ENCODE data around the gene ROR1. TPM values are rescaled to one million over a fixed set of nuclear protein-coding genes. Genes with fewer than 3 reads are reported as not detected.

The ROR1 gene
- total RNA-seq, 1 donor from 2014 or later = 30.3 TPM

DNA sequence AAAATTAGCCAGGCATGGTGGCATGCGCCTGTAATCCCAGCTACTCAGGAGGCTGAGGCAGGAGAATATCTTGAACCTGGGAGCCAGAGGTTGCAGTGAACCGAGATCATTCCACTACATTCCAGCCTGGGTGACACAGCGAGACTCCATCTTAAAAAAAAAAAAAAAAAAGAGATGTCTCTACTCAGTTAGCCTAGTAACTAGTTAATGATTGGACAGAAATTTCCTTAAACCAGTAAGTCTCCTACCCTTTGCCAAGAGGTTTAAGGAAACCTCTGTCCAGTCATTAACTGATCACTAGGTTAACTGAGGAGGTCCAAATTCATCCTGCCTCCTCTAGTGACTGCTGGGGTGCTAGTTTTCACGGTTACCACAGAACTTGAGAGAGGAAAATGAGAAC, 285.7 kb downstream of the ROR1 start:
- Mint-ChIP-seq H3K27ac (no peak overlapping the region), H3K4me3 (no peak overlapping the region), H3K27me3 (ENCODE audit: insufficient read depth, low read depth) (no peaks in the 10 kb centered on the region), H3K4me1 (peaks cover 5% of the 10 kb centered on the region), H3K9me3 (peaks cover 16% of the 10 kb centered on the region), H3K36me3 (peaks cover 23% of the 10 kb centered on the region)
- Histone ChIP-seq H3K4me3 (no peak overlapping the region), H3K4me2 (no peak overlapping the region), H3K27me3 (no peaks in the 10 kb centered on the region), H3K4me1 (peaks cover 8% of the 10 kb centered on the region), H3F3A (ENCODE audit: low read depth) (no peaks in the 10 kb centered on the region), H2AFZ (replicated peaks) (no peak overlapping the region), H3K9me3 (ENCODE audit: low read depth) (no peaks in the 10 kb centered on the region), H3K27ac (no peak overlapping the region), H4K20me1 (ENCODE audit: low read depth) (no peaks in the 10 kb centered on the region), H3K9ac (no peak overlapping the region), H3K79me2 (ENCODE audit: low read depth) (peaks cover 10% of the 10 kb centered on the region), H3K36me3 (no peaks in the 10 kb centered on the region)
- no peak for TF ChIP-seq EZH2phosphoT487 (IDR thresholded peaks at IDR 0.05)
- no peak for TF ChIP-seq EZH2 (IDR thresholded peaks at IDR 0.05)
- TF ChIP-seq CTCF (IDR thresholded peaks at IDR 0.05) = no peak
- DNase-seq (ENCODE audit: low spot score) = no peak

GRCh38 chr1:64060611-64061302, 286.9 kb downstream of the ROR1 start:
- Histone ChIP-seq H3K9ac (no peak overlapping the region), H3K36me3 (no peaks in the 10 kb centered on the region), H2AFZ (replicated peaks) (no peak overlapping the region), H3K27me3 (no peaks in the 10 kb centered on the region), H4K20me1 (ENCODE audit: low read depth) (no peaks in the 10 kb centered on the region), H3F3A (ENCODE audit: low read depth) (no peaks in the 10 kb centered on the region), H3K4me1 (peaks cover 8% of the 10 kb centered on the region), H3K9me3 (ENCODE audit: low read depth) (no peaks in the 10 kb centered on the region), H3K4me3 (no peak overlapping the region), H3K27ac (no peak overlapping the region), H3K4me2 (no peak overlapping the region), H3K79me2 (ENCODE audit: low read depth) (peaks cover 10% of the 10 kb centered on the region)
- no peak overlapping the region for H3K4me3 Mint-ChIP-seq
- H3K27ac Mint-ChIP-seq = no peak overlapping the region
- H3K36me3 Mint-ChIP-seq = peaks cover 20% of the 10 kb centered on the region
- TF ChIP-seq EZH2phosphoT487 (IDR thresholded peaks at IDR 0.05) (no peak), CTCF (IDR thresholded peaks at IDR 0.05) (no peak), EZH2 (IDR thresholded peaks at IDR 0.05) (no peak)
- no peaks in the 10 kb centered on the region for H3K27me3 Mint-ChIP-seq (ENCODE audit: insufficient read depth, low read depth)
- peaks cover 16% of the 10 kb centered on the region for H3K9me3 Mint-ChIP-seq
- DNase-seq (ENCODE audit: low spot score) = no peak
- H3K4me1 Mint-ChIP-seq = peaks cover 5% of the 10 kb centered on the region

DNA sequence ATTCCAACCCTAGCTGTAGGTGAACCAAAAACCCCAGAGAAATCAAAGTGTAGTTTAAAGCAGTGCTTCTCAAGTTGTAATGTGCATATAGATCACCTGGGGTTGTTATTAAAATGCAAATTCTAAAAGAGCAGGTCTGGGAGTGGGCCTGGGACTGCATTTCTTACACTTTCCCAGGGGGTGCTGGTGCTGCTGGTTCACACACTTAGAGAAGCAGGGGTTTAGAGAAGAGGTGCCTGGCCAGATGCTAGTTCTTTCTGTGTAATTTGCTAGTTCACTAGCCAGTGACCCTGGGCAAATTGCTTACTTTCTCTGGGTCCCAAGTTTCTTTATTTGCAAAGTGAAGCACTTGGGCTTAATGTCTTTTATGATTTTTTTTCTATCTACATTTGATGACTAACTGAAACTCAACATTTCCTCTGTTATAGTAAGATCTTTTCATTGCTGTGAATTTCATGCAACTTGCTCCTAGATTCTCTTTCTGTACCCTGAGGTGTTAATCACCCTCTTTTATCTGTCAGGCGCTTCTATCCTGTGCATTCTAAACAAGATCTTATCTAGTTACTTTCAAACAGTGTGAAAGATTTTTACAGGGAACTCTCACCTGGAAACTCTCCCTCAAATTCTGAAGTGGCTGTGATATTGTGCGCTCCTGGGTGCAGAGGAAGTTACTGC, 287.8 kb downstream of the ROR1 start:
- H3K36me3 Mint-ChIP-seq = peaks cover 20% of the 10 kb centered on the region

More for the DNA sequence above, 287.8 kb downstream of the ROR1 start:
- H3K27me3 Mint-ChIP-seq (ENCODE audit: insufficient read depth, low read depth) = no peaks in the 10 kb centered on the region
- peaks cover 5% of the 10 kb centered on the region for H3K4me1 Mint-ChIP-seq
- Histone ChIP-seq H3K9ac (no peak overlapping the region), H3K4me2 (no peak overlapping the region), H3K9me3 (ENCODE audit: low read depth) (no peaks in the 10 kb centered on the region), H2AFZ (replicated peaks) (no peak overlapping the region), H4K20me1 (ENCODE audit: low read depth) (no peaks in the 10 kb centered on the region), H3K4me3 (no peak overlapping the region), H3K4me1 (peaks cover 8% of the 10 kb centered on the region), H3K27me3 (no peaks in the 10 kb centered on the region), H3F3A (ENCODE audit: low read depth) (no peaks in the 10 kb centered on the region), H3K27ac (no peak overlapping the region), H3K36me3 (no peaks in the 10 kb centered on the region), H3K79me2 (ENCODE audit: low read depth) (peaks cover 10% of the 10 kb centered on the region)
- TF ChIP-seq EZH2phosphoT487 (IDR thresholded peaks at IDR 0.05) (no peak), EZH2 (IDR thresholded peaks at IDR 0.05) (no peak), CTCF (IDR thresholded peaks at IDR 0.05) (no peak)
- H3K27ac Mint-ChIP-seq = no peak overlapping the region
- peaks cover 16% of the 10 kb centered on the region for H3K9me3 Mint-ChIP-seq
- H3K4me3 Mint-ChIP-seq = no peak overlapping the region
- no peak for DNase-seq (ENCODE audit: low spot score)

All from neural progenitor cell (in vitro differentiated cells).